GM23338 (cell line): ENCODE results near the gene OCA2. TPM values are rescaled to one million over a fixed set of nuclear protein-coding genes. Genes with fewer than 3 reads are reported as not detected.

Source experiments
- ATAC-seq: fragments of 200-7000 bp; cut with Tn5 transposase; 3 replicates; pipeline ENCODE4 v1.9.1; 2020
- DNase-seq: peaks from one replicate; pipeline ENCODE4 v3.0.0-alpha.2; 2015; ENCODE audit warnings: low spot score
- H2AFZ ChIP-seq: fragments of 200-600 bp; sonication (generic); 2 replicates; pipeline ENCODE4 v1.8.0; 2016; ENCODE audit warnings: antibody characterized with exemption, mild to moderate bottlenecking, moderate library complexity
- H3F3A ChIP-seq: fragments of 200-600 bp; sonication (generic); replicated peaks from 2 replicates; pipeline ENCODE4 v1.8.0; 2017; ENCODE audit warnings: antibody characterized with exemption, mixed run types, low read depth
- H3K27ac ChIP-seq: fragments of 200-600 bp; sonication (generic); 2 replicates; pipeline ENCODE4 v1.6.1; 2016; ENCODE audit warnings: low read depth
- H3K27me3 ChIP-seq: fragments of 200-600 bp; sonication (generic); 2 replicates; pipeline ENCODE4 v1.8.0; 2016; ENCODE audit warnings: mild to moderate bottlenecking, mixed run types, moderate library complexity; ENCODE audit not compliant: insufficient read depth
- H3K36me3 ChIP-seq: fragments of 200-600 bp; sonication (generic); 2 replicates; pipeline ENCODE4 v1.8.0; 2016; ENCODE audit warnings: mild to moderate bottlenecking; ENCODE audit not compliant: insufficient read depth
- H3K4me1 ChIP-seq: fragments of 200-600 bp; sonication (generic); 2 replicates; pipeline ENCODE4 v1.8.0; 2016; ENCODE audit warnings: mild to moderate bottlenecking, moderate library complexity; ENCODE audit not compliant: insufficient read depth
- H3K4me2 ChIP-seq: fragments of 200-600 bp; sonication (generic); 2 replicates; pipeline ENCODE4 v1.7.1; 2017; ENCODE audit warnings: mixed run types
- H3K4me3 ChIP-seq: fragments of 200-600 bp; sonication (generic); 2 replicates; pipeline ENCODE4 v1.6.1; 2016; ENCODE audit warnings: mixed run types
- H3K79me2 ChIP-seq: fragments of 200-600 bp; sonication (generic); replicated peaks from 2 replicates; pipeline ENCODE4 v1.8.0; 2017; ENCODE audit warnings: mild to moderate bottlenecking; ENCODE audit not compliant: insufficient read depth
- H3K9me2 ChIP-seq: fragments of 200-600 bp; sonication (generic); 2 replicates; pipeline ENCODE4 v1.8.0; 2017; ENCODE audit not compliant: insufficient read depth
- H4K20me1 ChIP-seq: fragments of 200-600 bp; sonication (generic); replicated peaks from 2 replicates; pipeline ENCODE4 v1.8.0; 2017; ENCODE audit warnings: mild to moderate bottlenecking; ENCODE audit not compliant: insufficient read depth
- H3K27ac Mint-ChIP-seq: 2 replicates; pipeline ENCODE4 v1.8.0; 2020; ENCODE audit warnings: inconsistent platforms, mild to moderate bottlenecking, moderate library complexity, mixed read lengths
- H3K27me3 Mint-ChIP-seq: 3 replicates; pipeline ENCODE4 v1.8.0; 2022; ENCODE audit warnings: low read depth, mild to moderate bottlenecking, moderate library complexity, mixed read lengths, inconsistent platforms; ENCODE audit not compliant: insufficient read depth, poor library complexity
- H3K36me3 Mint-ChIP-seq: 3 replicates; pipeline ENCODE4 v1.8.0; 2021; ENCODE audit warnings: low read depth, mild to moderate bottlenecking, inconsistent platforms, moderate library complexity, mixed read lengths
- H3K4me1 Mint-ChIP-seq: 3 replicates; pipeline ENCODE4 v1.8.0; 2020; ENCODE audit warnings: mild to moderate bottlenecking, inconsistent platforms, mixed read lengths
- H3K4me3 Mint-ChIP-seq: 3 replicates; pipeline ENCODE4 v1.8.0; 2021; ENCODE audit warnings: moderate library complexity, mild to moderate bottlenecking, inconsistent platforms, mixed read lengths
- H3K9me3 Mint-ChIP-seq: 3 replicates; pipeline ENCODE4 v1.8.0; 2020; ENCODE audit warnings: moderate library complexity, mild to moderate bottlenecking, inconsistent platforms, mixed read lengths
- CREB1 ChIP-seq: fragments of 250-450 bp; sonication (Bioruptor Pico); IDR thresholded peaks from 2 replicates; pipeline ENCODE4 v1.5.0; 2020; ENCODE audit warnings: low read depth, mild to moderate bottlenecking, moderate library complexity
- EZH2 ChIP-seq: fragments of 200-600 bp; sonication (generic); IDR thresholded peaks from one replicate; pipeline ENCODE4 v1.8.0; 2017; ENCODE audit warnings: antibody characterized with exemption, mild to moderate bottlenecking, low read depth; ENCODE audit not compliant: unreplicated experiment
- EZH2phosphoT487 ChIP-seq: fragments of 200-600 bp; sonication (generic); IDR thresholded peaks from one replicate; pipeline ENCODE4 v1.8.1; 2018; ENCODE audit warnings: antibody characterized with exemption; ENCODE audit not compliant: unreplicated experiment
- JUNB ChIP-seq: IDR thresholded peaks from one replicate; pipeline ENCODE4 v1.6.1; 2016; ENCODE audit warnings: antibody characterized with exemption; ENCODE audit not compliant: unreplicated experiment
- NANOG ChIP-seq: IDR thresholded peaks from 2 replicates; pipeline ENCODE4 v1.6.1; 2016; ENCODE audit warnings: antibody characterized with exemption, borderline replicate concordance
- POLR2AphosphoS5 ChIP-seq: IDR thresholded peaks from 2 replicates; pipeline ENCODE4 v1.6.1; 2016; ENCODE audit warnings: antibody characterized with exemption, low read depth
- STAT1 ChIP-seq: IDR thresholded peaks from one replicate; pipeline ENCODE4 v1.6.1; 2016; ENCODE audit warnings: antibody characterized with exemption; ENCODE audit not compliant: unreplicated experiment
- ZNF114 ChIP-seq: fragments of 250-450 bp; sonication (Bioruptor Pico); IDR thresholded peaks from 2 replicates; pipeline ENCODE4 v1.5.0; 2020; ENCODE audit warnings: mild to moderate bottlenecking, moderate library complexity
- ZNF331 ChIP-seq: fragments of 250-450 bp; sonication (Bioruptor Pico); IDR thresholded peaks from 2 replicates; pipeline ENCODE4 v1.5.0; 2020; ENCODE audit warnings: low read depth, mild to moderate bottlenecking, moderate library complexity
- polyA plus RNA-seq: library from polyadenylated mRNA; unstranded; fragments of >200 nt; fragmentation: Nextera tagmentation; extraction: Ambion mirVana; gene quantifications from 2 replicates; pipeline ENCODE4 v1.2.1, GENCODE V29; 2016
- total RNA-seq: library from RNA; depleted of rRNA; stranded (reverse); fragments of >200 nt; shearing (Covaris generic); gene quantifications from 2 replicates; pipeline ENCODE4 v1.2.3, GENCODE V29; 2014
- TF ChIP-seq, protein P1 (sequence below): IDR thresholded peaks from one replicate; pipeline ENCODE4 v1.6.1; 2018; ENCODE audit warnings: antibody characterized with exemption; ENCODE audit not compliant: unreplicated experiment
- TF ChIP-seq, protein P2 (sequence below): fragments of 250-450 bp; sonication (Bioruptor Pico); IDR thresholded peaks from 2 replicates; pipeline ENCODE4 v1.5.0; 2020; ENCODE audit warnings: mild to moderate bottlenecking, moderate library complexity
- TF ChIP-seq, protein P3 (sequence below), 2 experiments: fragments of 200-600 bp in 1 of 2; sonication (generic) in 1 of 2; conservative IDR thresholded peaks; 2 replicates each; pipeline versions ENCODE4 v1.5.1 to v1.6.1; 2016 to 2017; ENCODE audit warnings: antibody characterized with exemption in 2 of 2, low read depth in 2 of 2, mild to moderate bottlenecking in 2 of 2, moderate library complexity in 1 of 2
- TF ChIP-seq, protein P4 (sequence below): IDR thresholded peaks from 2 replicates; pipeline ENCODE4 v1.6.1; 2016; ENCODE audit warnings: antibody characterized with exemption

The OCA2 gene
- total and polyA plus RNA-seq, 2 experiments from 2014 or later = 0.40 to 0.69 TPM

DNA sequence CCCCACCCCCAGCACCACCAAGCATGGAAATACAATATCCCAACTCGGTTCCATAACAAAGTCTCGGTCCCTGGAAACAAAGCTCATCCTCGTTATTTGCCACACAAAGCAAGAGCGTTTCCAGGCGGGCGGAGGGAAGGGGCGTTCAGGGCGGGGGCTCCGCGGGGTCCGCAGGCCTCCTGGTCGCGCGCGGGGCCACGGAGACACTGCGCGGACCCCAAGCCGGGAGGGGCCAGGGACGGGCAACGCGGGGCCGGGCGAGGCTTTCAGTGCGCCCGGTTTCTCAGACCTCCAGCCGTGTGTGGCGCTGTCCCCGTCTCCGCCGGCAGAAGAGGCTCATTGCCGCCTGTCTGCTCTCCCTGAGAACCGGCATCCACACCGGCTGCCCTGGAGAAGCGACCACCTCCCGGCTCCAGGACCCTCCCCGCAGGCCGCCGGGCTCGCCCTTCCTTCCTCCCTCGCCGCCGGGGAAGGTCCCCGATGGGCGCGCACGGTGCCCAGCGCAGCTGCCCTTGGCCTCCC is 329.0 kb downstream of the OCA2 start:
- no peak overlapping the region for H3K4me3 Mint-ChIP-seq
- Histone ChIP-seq H3K9me2 (peaks cover 12% of the 10 kb centered on the region; the same call in 1 of the 2 replicates), H3K4me3 (no peak overlapping the region), H2AFZ (peak overlapping the region; percentile 47; the same call in 1 of the 2 replicates), H3F3A (no peaks in the 10 kb centered on the region), H3K27me3 (no peaks in the 10 kb centered on the region), H3K4me2 (no peak overlapping the region), H4K20me1 (no peaks in the 10 kb centered on the region), H3K36me3 (no peaks in the 10 kb centered on the region), H3K79me2 (no peaks in the 10 kb centered on the region), H3K4me1 (peaks cover 10% of the 10 kb centered on the region), H3K27ac (no peak overlapping the region)
- H3K4me1 Mint-ChIP-seq = peaks cover 12% of the 10 kb centered on the region
- no peak overlapping the region for H3K27ac Mint-ChIP-seq
- no peak for DNase-seq
- no peak for ATAC-seq
- peaks cover 19% of the 10 kb centered on the region; the same call in 2 of the 3 replicates for H3K9me3 Mint-ChIP-seq
- H3K36me3 Mint-ChIP-seq = peaks cover 16% of the 10 kb centered on the region
- peaks cover 9% of the 10 kb centered on the region for H3K27me3 Mint-ChIP-seq
- TF ChIP-seq, protein P1, sequence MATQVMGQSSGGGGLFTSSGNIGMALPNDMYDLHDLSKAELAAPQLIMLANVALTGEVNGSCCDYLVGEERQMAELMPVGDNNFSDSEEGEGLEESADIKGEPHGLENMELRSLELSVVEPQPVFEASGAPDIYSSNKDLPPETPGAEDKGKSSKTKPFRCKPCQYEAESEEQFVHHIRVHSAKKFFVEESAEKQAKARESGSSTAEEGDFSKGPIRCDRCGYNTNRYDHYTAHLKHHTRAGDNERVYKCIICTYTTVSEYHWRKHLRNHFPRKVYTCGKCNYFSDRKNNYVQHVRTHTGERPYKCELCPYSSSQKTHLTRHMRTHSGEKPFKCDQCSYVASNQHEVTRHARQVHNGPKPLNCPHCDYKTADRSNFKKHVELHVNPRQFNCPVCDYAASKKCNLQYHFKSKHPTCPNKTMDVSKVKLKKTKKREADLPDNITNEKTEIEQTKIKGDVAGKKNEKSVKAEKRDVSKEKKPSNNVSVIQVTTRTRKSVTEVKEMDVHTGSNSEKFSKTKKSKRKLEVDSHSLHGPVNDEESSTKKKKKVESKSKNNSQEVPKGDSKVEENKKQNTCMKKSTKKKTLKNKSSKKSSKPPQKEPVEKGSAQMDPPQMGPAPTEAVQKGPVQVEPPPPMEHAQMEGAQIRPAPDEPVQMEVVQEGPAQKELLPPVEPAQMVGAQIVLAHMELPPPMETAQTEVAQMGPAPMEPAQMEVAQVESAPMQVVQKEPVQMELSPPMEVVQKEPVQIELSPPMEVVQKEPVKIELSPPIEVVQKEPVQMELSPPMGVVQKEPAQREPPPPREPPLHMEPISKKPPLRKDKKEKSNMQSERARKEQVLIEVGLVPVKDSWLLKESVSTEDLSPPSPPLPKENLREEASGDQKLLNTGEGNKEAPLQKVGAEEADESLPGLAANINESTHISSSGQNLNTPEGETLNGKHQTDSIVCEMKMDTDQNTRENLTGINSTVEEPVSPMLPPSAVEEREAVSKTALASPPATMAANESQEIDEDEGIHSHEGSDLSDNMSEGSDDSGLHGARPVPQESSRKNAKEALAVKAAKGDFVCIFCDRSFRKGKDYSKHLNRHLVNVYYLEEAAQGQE = no peak
- TF ChIP-seq POLR2AphosphoS5 (no peak), JUNB (no peak), CREB1 (no peak), EZH2phosphoT487 (no peak), ZNF331 (CRISPR knock-in tag) (no peak), EZH2 (no peak), NANOG (no peak), ZNF114 (CRISPR knock-in tag) (no peak), STAT1 (no peak)
- TF ChIP-seq, protein P2, sequence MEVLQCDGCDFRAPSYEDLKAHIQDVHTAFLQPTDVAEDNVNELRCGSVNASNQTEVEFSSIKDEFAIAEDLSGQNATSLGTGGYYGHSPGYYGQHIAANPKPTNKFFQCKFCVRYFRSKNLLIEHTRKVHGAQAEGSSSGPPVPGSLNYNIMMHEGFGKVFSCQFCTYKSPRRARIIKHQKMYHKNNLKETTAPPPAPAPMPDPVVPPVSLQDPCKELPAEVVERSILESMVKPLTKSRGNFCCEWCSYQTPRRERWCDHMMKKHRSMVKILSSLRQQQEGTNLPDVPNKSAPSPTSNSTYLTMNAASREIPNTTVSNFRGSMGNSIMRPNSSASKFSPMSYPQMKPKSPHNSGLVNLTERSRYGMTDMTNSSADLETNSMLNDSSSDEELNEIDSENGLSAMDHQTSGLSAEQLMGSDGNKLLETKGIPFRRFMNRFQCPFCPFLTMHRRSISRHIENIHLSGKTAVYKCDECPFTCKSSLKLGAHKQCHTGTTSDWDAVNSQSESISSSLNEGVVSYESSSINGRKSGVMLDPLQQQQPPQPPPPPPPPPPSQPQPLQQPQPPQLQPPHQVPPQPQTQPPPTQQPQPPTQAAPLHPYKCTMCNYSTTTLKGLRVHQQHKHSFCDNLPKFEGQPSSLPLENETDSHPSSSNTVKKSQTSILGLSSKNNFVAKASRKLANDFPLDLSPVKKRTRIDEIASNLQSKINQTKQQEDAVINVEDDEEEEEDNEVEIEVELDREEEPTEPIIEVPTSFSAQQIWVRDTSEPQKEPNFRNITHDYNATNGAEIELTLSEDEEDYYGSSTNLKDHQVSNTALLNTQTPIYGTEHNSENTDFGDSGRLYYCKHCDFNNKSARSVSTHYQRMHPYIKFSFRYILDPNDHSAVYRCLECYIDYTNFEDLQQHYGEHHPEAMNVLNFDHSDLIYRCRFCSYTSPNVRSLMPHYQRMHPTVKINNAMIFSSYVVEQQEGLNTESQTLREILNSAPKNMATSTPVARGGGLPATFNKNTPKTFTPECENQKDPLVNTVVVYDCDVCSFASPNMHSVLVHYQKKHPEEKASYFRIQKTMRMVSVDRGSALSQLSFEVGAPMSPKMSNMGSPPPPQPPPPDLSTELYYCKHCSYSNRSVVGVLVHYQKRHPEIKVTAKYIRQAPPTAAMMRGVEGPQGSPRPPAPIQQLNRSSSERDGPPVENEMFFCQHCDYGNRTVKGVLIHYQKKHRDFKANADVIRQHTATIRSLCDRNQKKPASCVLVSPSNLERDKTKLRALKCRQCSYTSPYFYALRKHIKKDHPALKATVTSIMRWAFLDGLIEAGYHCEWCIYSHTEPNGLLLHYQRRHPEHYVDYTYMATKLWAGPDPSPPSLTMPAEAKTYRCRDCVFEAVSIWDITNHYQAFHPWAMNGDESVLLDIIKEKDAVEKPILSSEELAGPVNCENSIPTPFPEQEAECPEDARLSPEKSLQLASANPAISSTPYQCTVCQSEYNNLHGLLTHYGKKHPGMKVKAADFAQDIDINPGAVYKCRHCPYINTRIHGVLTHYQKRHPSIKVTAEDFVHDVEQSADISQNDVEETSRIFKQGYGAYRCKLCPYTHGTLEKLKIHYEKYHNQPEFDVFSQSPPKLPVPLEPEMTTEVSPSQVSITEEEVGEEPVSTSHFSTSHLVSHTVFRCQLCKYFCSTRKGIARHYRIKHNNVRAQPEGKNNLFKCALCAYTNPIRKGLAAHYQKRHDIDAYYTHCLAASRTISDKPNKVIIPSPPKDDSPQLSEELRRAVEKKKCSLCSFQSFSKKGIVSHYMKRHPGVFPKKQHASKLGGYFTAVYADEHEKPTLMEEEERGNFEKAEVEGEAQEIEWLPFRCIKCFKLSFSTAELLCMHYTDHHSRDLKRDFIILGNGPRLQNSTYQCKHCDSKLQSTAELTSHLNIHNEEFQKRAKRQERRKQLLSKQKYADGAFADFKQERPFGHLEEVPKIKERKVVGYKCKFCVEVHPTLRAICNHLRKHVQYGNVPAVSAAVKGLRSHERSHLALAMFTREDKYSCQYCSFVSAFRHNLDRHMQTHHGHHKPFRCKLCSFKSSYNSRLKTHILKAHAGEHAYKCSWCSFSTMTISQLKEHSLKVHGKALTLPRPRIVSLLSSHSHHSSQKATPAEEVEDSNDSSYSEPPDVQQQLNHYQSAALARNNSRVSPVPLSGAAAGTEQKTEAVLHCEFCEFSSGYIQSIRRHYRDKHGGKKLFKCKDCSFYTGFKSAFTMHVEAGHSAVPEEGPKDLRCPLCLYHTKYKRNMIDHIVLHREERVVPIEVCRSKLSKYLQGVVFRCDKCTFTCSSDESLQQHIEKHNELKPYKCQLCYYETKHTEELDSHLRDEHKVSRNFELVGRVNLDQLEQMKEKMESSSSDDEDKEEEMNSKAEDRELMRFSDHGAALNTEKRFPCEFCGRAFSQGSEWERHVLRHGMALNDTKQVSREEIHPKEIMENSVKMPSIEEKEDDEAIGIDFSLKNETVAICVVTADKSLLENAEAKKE (CRISPR knock-in tag) = no peak
- TF ChIP-seq, protein P3, sequence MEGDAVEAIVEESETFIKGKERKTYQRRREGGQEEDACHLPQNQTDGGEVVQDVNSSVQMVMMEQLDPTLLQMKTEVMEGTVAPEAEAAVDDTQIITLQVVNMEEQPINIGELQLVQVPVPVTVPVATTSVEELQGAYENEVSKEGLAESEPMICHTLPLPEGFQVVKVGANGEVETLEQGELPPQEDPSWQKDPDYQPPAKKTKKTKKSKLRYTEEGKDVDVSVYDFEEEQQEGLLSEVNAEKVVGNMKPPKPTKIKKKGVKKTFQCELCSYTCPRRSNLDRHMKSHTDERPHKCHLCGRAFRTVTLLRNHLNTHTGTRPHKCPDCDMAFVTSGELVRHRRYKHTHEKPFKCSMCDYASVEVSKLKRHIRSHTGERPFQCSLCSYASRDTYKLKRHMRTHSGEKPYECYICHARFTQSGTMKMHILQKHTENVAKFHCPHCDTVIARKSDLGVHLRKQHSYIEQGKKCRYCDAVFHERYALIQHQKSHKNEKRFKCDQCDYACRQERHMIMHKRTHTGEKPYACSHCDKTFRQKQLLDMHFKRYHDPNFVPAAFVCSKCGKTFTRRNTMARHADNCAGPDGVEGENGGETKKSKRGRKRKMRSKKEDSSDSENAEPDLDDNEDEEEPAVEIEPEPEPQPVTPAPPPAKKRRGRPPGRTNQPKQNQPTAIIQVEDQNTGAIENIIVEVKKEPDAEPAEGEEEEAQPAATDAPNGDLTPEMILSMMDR (conservative IDR thresholded peaks at IDR 0.05; ENCODE audit: low read depth in 2 of 2) = no peak
- TF ChIP-seq, protein P4, sequence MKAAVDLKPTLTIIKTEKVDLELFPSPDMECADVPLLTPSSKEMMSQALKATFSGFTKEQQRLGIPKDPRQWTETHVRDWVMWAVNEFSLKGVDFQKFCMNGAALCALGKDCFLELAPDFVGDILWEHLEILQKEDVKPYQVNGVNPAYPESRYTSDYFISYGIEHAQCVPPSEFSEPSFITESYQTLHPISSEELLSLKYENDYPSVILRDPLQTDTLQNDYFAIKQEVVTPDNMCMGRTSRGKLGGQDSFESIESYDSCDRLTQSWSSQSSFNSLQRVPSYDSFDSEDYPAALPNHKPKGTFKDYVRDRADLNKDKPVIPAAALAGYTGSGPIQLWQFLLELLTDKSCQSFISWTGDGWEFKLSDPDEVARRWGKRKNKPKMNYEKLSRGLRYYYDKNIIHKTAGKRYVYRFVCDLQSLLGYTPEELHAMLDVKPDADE = no peak
